Kidney epithelial cell (primary cell): ENCODE results near the gene GPHA2. TPM values are rescaled to one million over a fixed set of nuclear protein-coding genes. Genes with fewer than 3 reads are reported as not detected.
A peak's percentile ranks its signal among the peaks of the same experiment; 100 is the strongest.

Experiments used
- DNase-seq: peaks from one replicate; pipeline ENCODE4 v3.0.0-alpha.2; 2010; ENCODE audit warnings: low read depth
- H3K27me3 ChIP-seq: 2 replicates; pipeline ENCODE4 v1.6.0; 2011; ENCODE audit warnings: low read length; ENCODE audit not compliant: control insufficient read depth, insufficient read depth
- H3K36me3 ChIP-seq: 2 replicates; pipeline ENCODE4 v1.5.1; 2011; ENCODE audit warnings: low read length; ENCODE audit not compliant: control insufficient read depth, insufficient read depth
- H3K4me3 ChIP-seq: 2 replicates; pipeline ENCODE4 v1.5.1; 2011; ENCODE audit warnings: low read depth, mild to moderate bottlenecking, control low read depth, low read length
- CTCF ChIP-seq: IDR thresholded peaks from 2 replicates; pipeline ENCODE4 v1.5.1; 2011; ENCODE audit warnings: mild to moderate bottlenecking, moderate library complexity, low read length, control low read depth, inconsistent platforms; ENCODE audit not compliant: insufficient read depth, poor library complexity, severe bottlenecking
- total RNA-seq: library from RNA; depleted of rRNA; stranded (reverse); fragments of >200 nt; gene quantifications from 2 replicates; pipeline ENCODE4 v1.2.3, GENCODE V29; 2015

Gene GPHA2
- total RNA-seq, 1 donor from 2014 or later = not detected

- DNase-seq = no peak
- H3K27me3 ChIP-seq = no peaks in the 10 kb centered on the region
- no peaks in the 10 kb centered on the region for H3K36me3 ChIP-seq
- H3K4me3 ChIP-seq = no peak overlapping the region
- TF ChIP-seq CTCF = no peak
Observed at GRCh38 chr11:64921384-64921783, 14.3 kb downstream of the GPHA2 start.

GRCh38 chr11:64920124-64920523, 15.6 kb downstream of the GPHA2 start:
- no peaks in the 10 kb centered on the region for H3K36me3 ChIP-seq
- TF ChIP-seq CTCF = no peak
- no peaks in the 10 kb centered on the region for H3K27me3 ChIP-seq
- no peak overlapping the region for H3K4me3 ChIP-seq
- no peak for DNase-seq

GRCh38 chr11:64919627-64920026, 16.1 kb downstream of the GPHA2 start:
- H3K36me3 ChIP-seq = no peaks in the 10 kb centered on the region
- TF ChIP-seq CTCF = no peak
- no peak for DNase-seq
- H3K27me3 ChIP-seq = no peaks in the 10 kb centered on the region
- H3K4me3 ChIP-seq = no peak overlapping the region

- peak; percentile 32 for TF ChIP-seq CTCF
- H3K27me3 ChIP-seq = no peaks in the 10 kb centered on the region
- no peaks in the 10 kb centered on the region for H3K36me3 ChIP-seq
- DNase-seq = no peak
- peak overlapping the region; percentile 46 for H3K4me3 ChIP-seq
Observed at GRCh38 chr11:64918017-64918416, 17.7 kb downstream of the GPHA2 start.

GRCh38 chr11:64917663-64917995, 18.1 kb downstream of the GPHA2 start:
- DNase-seq = no peak
- TF ChIP-seq CTCF = no peak

GRCh38 chr11:64916775-64917662, 18.7 kb downstream of the GPHA2 start, which contains the start of gene ATG2A:
TSS of gene ATG2A (minus strand) at chr11:64917209. CDS start at chr11:64917135, 74 bp downstream.
- peak; percentile 99 for DNase-seq
- no peak for TF ChIP-seq CTCF
- Histone ChIP-seq H3K36me3 (peaks cover 1% of the 10 kb centered on the region), H3K27me3 (no peaks in the 10 kb centered on the region), H3K4me3 (peak within 1 kb of the TSS; percentile 56)

More at GRCh38 chr11:64917663-64917995, 18.1 kb downstream of the GPHA2 start:
- peak overlapping the region; percentile 46 for H3K4me3 ChIP-seq
- peaks cover 1% of the 10 kb centered on the region for H3K36me3 ChIP-seq
- H3K27me3 ChIP-seq = no peaks in the 10 kb centered on the region
